GM23338 (cell line): Measurements from ENCODE around the gene ANKFY1. TPM values are rescaled to one million over a fixed set of nuclear protein-coding genes. Genes with fewer than 3 reads are reported as not detected.

Experiments
- ATAC-seq: fragments of 200-7000 bp; cut with Tn5 transposase; 3 replicates; pipeline ENCODE4 v1.9.1; 2020
- DNase-seq: peaks from one replicate; pipeline ENCODE4 v3.0.0-alpha.2; 2015; ENCODE audit warnings: low spot score
- H2AFZ ChIP-seq: fragments of 200-600 bp; sonication (generic); 2 replicates; pipeline ENCODE4 v1.8.0; 2016; ENCODE audit warnings: antibody characterized with exemption, mild to moderate bottlenecking, moderate library complexity
- H3F3A ChIP-seq: fragments of 200-600 bp; sonication (generic); replicated peaks from 2 replicates; pipeline ENCODE4 v1.8.0; 2017; ENCODE audit warnings: antibody characterized with exemption, mixed run types, low read depth
- H3K27ac ChIP-seq: fragments of 200-600 bp; sonication (generic); 2 replicates; pipeline ENCODE4 v1.6.1; 2016; ENCODE audit warnings: low read depth
- H3K27me3 ChIP-seq: fragments of 200-600 bp; sonication (generic); 2 replicates; pipeline ENCODE4 v1.8.0; 2016; ENCODE audit warnings: mild to moderate bottlenecking, mixed run types, moderate library complexity; ENCODE audit not compliant: insufficient read depth
- H3K36me3 ChIP-seq: fragments of 200-600 bp; sonication (generic); 2 replicates; pipeline ENCODE4 v1.8.0; 2016; ENCODE audit warnings: mild to moderate bottlenecking; ENCODE audit not compliant: insufficient read depth
- H3K4me1 ChIP-seq: fragments of 200-600 bp; sonication (generic); 2 replicates; pipeline ENCODE4 v1.8.0; 2016; ENCODE audit warnings: mild to moderate bottlenecking, moderate library complexity; ENCODE audit not compliant: insufficient read depth
- H3K4me2 ChIP-seq: fragments of 200-600 bp; sonication (generic); 2 replicates; pipeline ENCODE4 v1.7.1; 2017; ENCODE audit warnings: mixed run types
- H3K4me3 ChIP-seq: fragments of 200-600 bp; sonication (generic); 2 replicates; pipeline ENCODE4 v1.6.1; 2016; ENCODE audit warnings: mixed run types
- H3K79me2 ChIP-seq: fragments of 200-600 bp; sonication (generic); replicated peaks from 2 replicates; pipeline ENCODE4 v1.8.0; 2017; ENCODE audit warnings: mild to moderate bottlenecking; ENCODE audit not compliant: insufficient read depth
- H3K9me2 ChIP-seq: fragments of 200-600 bp; sonication (generic); 2 replicates; pipeline ENCODE4 v1.8.0; 2017; ENCODE audit not compliant: insufficient read depth
- H4K20me1 ChIP-seq: fragments of 200-600 bp; sonication (generic); replicated peaks from 2 replicates; pipeline ENCODE4 v1.8.0; 2017; ENCODE audit warnings: mild to moderate bottlenecking; ENCODE audit not compliant: insufficient read depth
- H3K27ac Mint-ChIP-seq: 2 replicates; pipeline ENCODE4 v1.8.0; 2020; ENCODE audit warnings: inconsistent platforms, mild to moderate bottlenecking, moderate library complexity, mixed read lengths
- H3K27me3 Mint-ChIP-seq: 3 replicates; pipeline ENCODE4 v1.8.0; 2022; ENCODE audit warnings: low read depth, mild to moderate bottlenecking, moderate library complexity, mixed read lengths, inconsistent platforms; ENCODE audit not compliant: insufficient read depth, poor library complexity
- H3K36me3 Mint-ChIP-seq: 3 replicates; pipeline ENCODE4 v1.8.0; 2021; ENCODE audit warnings: low read depth, mild to moderate bottlenecking, inconsistent platforms, moderate library complexity, mixed read lengths
- H3K4me1 Mint-ChIP-seq: 3 replicates; pipeline ENCODE4 v1.8.0; 2020; ENCODE audit warnings: mild to moderate bottlenecking, inconsistent platforms, mixed read lengths
- H3K4me3 Mint-ChIP-seq: 3 replicates; pipeline ENCODE4 v1.8.0; 2021; ENCODE audit warnings: moderate library complexity, mild to moderate bottlenecking, inconsistent platforms, mixed read lengths
- H3K9me3 Mint-ChIP-seq: 3 replicates; pipeline ENCODE4 v1.8.0; 2020; ENCODE audit warnings: moderate library complexity, mild to moderate bottlenecking, inconsistent platforms, mixed read lengths
- CREB1 ChIP-seq: fragments of 250-450 bp; sonication (Bioruptor Pico); IDR thresholded peaks from 2 replicates; pipeline ENCODE4 v1.5.0; 2020; ENCODE audit warnings: low read depth, mild to moderate bottlenecking, moderate library complexity
- CTCF ChIP-seq, 2 experiments: fragments of 200-600 bp in 1 of 2; sonication (generic) in 1 of 2; conservative IDR thresholded peaks; 2 replicates each; pipeline versions ENCODE4 v1.5.1 to v1.6.1; 2016 to 2017; ENCODE audit warnings: antibody characterized with exemption in 2 of 2, low read depth in 2 of 2, mild to moderate bottlenecking in 2 of 2, moderate library complexity in 1 of 2
- ETS1 ChIP-seq: IDR thresholded peaks from 2 replicates; pipeline ENCODE4 v1.6.1; 2016; ENCODE audit warnings: antibody characterized with exemption
- EZH2 ChIP-seq: fragments of 200-600 bp; sonication (generic); IDR thresholded peaks from one replicate; pipeline ENCODE4 v1.8.0; 2017; ENCODE audit warnings: antibody characterized with exemption, mild to moderate bottlenecking, low read depth; ENCODE audit not compliant: unreplicated experiment
- EZH2phosphoT487 ChIP-seq: fragments of 200-600 bp; sonication (generic); IDR thresholded peaks from one replicate; pipeline ENCODE4 v1.8.1; 2018; ENCODE audit warnings: antibody characterized with exemption; ENCODE audit not compliant: unreplicated experiment
- JUNB ChIP-seq: IDR thresholded peaks from one replicate; pipeline ENCODE4 v1.6.1; 2016; ENCODE audit warnings: antibody characterized with exemption; ENCODE audit not compliant: unreplicated experiment
- NANOG ChIP-seq: IDR thresholded peaks from 2 replicates; pipeline ENCODE4 v1.6.1; 2016; ENCODE audit warnings: antibody characterized with exemption, borderline replicate concordance
- POLR2AphosphoS5 ChIP-seq: IDR thresholded peaks from 2 replicates; pipeline ENCODE4 v1.6.1; 2016; ENCODE audit warnings: antibody characterized with exemption, low read depth
- STAT1 ChIP-seq: IDR thresholded peaks from one replicate; pipeline ENCODE4 v1.6.1; 2016; ENCODE audit warnings: antibody characterized with exemption; ENCODE audit not compliant: unreplicated experiment
- ZNF114 ChIP-seq: fragments of 250-450 bp; sonication (Bioruptor Pico); IDR thresholded peaks from 2 replicates; pipeline ENCODE4 v1.5.0; 2020; ENCODE audit warnings: mild to moderate bottlenecking, moderate library complexity
- ZNF331 ChIP-seq: fragments of 250-450 bp; sonication (Bioruptor Pico); IDR thresholded peaks from 2 replicates; pipeline ENCODE4 v1.5.0; 2020; ENCODE audit warnings: low read depth, mild to moderate bottlenecking, moderate library complexity
- ZNF462 ChIP-seq: fragments of 250-450 bp; sonication (Bioruptor Pico); IDR thresholded peaks from 2 replicates; pipeline ENCODE4 v1.5.0; 2020; ENCODE audit warnings: mild to moderate bottlenecking, moderate library complexity
- polyA plus RNA-seq: library from polyadenylated mRNA; unstranded; fragments of >200 nt; fragmentation: Nextera tagmentation; extraction: Ambion mirVana; gene quantifications from 2 replicates; pipeline ENCODE4 v1.2.1, GENCODE V29; 2016
- total RNA-seq: library from RNA; depleted of rRNA; stranded (reverse); fragments of >200 nt; shearing (Covaris generic); gene quantifications from 2 replicates; pipeline ENCODE4 v1.2.3, GENCODE V29; 2014

Gene ANKFY1
- total and polyA plus RNA-seq, 2 experiments from 2014 or later: 12.9 to 44.4 TPM

- H3K4me3 Mint-ChIP-seq: no peak overlapping the region
- peaks cover 35% of the 10 kb centered on the region for H3K36me3 Mint-ChIP-seq
- Histone ChIP-seq H3K4me3 (no peak overlapping the region), H3K79me2 (no peaks in the 10 kb centered on the region), H2AFZ (no peak overlapping the region), H4K20me1 (no peaks in the 10 kb centered on the region; the same call in 1 of the 2 replicates), H3K27me3 (no peaks in the 10 kb centered on the region), H3K4me1 (no peaks in the 10 kb centered on the region; the same call in 1 of the 2 replicates), H3K36me3 (peaks cover 21% of the 10 kb centered on the region), H3F3A (no peaks in the 10 kb centered on the region), H3K27ac (0 out of 2 replicates have a peak overlapping the region, but pooled peaks have one; percentile 14), H3K9me2 (no peaks in the 10 kb centered on the region), H3K4me2 (no peak overlapping the region)
- no peak overlapping the region for H3K27ac Mint-ChIP-seq
- DNase-seq (no peak), ATAC-seq (no peak)
- peaks cover 20% of the 10 kb centered on the region for H3K4me1 Mint-ChIP-seq
- H3K9me3 Mint-ChIP-seq: no peaks in the 10 kb centered on the region; the same call in 1 of the 3 replicates
- TF ChIP-seq EZH2phosphoT487: no peak
- TF ChIP-seq NANOG: no peak
- no peak for TF ChIP-seq CREB1
- no peak for TF ChIP-seq POLR2AphosphoS5
- no peak for TF ChIP-seq ZNF331 (CRISPR knock-in tag)
- TF ChIP-seq ZNF114: no peak
- TF ChIP-seq EZH2: no peak
- peaks cover 6% of the 10 kb centered on the region for H3K27me3 Mint-ChIP-seq
These were observed 98.3 kb downstream of the ANKFY1 start for GRCh38 chr17:4165301-4166010.

- Histone ChIP-seq H3K27ac (no peak overlapping the region), H4K20me1 (no peaks in the 10 kb centered on the region; the same call in 1 of the 2 replicates), H3K27me3 (no peaks in the 10 kb centered on the region), H3K9me2 (no peaks in the 10 kb centered on the region), H3K79me2 (no peaks in the 10 kb centered on the region), H3K4me1 (no peaks in the 10 kb centered on the region; the same call in 1 of the 2 replicates), H3F3A (no peaks in the 10 kb centered on the region), H3K4me3 (no peak overlapping the region), H2AFZ (no peak overlapping the region), H3K36me3 (peaks cover 14% of the 10 kb centered on the region; the same call in 1 of the 2 replicates), H3K4me2 (no peak overlapping the region)
- Mint-ChIP-seq H3K9me3 (no peaks in the 10 kb centered on the region; the same call in 1 of the 3 replicates), H3K36me3 (peaks cover 20% of the 10 kb centered on the region), H3K4me3 (no peak overlapping the region), H3K4me1 (peaks cover 20% of the 10 kb centered on the region), H3K27me3 (no peaks in the 10 kb centered on the region), H3K27ac (peak overlapping the region; percentile 64)
- DNase-seq (no peak), ATAC-seq (no peak)
- TF ChIP-seq ZNF462 (CRISPR knock-in tag) (no peak), ZNF331 (CRISPR knock-in tag) (no peak), ZNF114 (no peak), CREB1 (no peak), STAT1 (no peak), NANOG (no peak), EZH2 (no peak), JUNB (no peak), CTCF (conservative IDR thresholded peaks at IDR 0.05; ENCODE audit: low read depth in 2 of 2) (no peak), ETS1 (no peak)
These were observed 99.8 kb downstream of the ANKFY1 start for GRCh38 chr17:4163951-4164350.
